GM12865 (cell line): ENCODE results near the gene CAMK2N1.
"Not testable (repeated sequence)": the region's sequence is repeated elsewhere in the genome, so short reads cannot be mapped to it uniquely, and the experiment has no call there.

Experiments used
- DNase-seq: peaks from one replicate; pipeline ENCODE4 v3.0.0; 2010; ENCODE audit warnings: low read depth
- H3K4me3 ChIP-seq: 2 replicates; pipeline ENCODE4 v1.5.1; 2011; ENCODE audit warnings: mild to moderate bottlenecking, low read depth, low read length, control low read depth
- CTCF ChIP-seq: IDR thresholded peaks from 2 replicates; pipeline ENCODE4 v1.5.1; 2011; ENCODE audit warnings: low read length, control low read depth, low read depth, inconsistent platforms; ENCODE audit not compliant: insufficient read depth; ENCODE audit errors: missing control alignments

Gene CAMK2N1

DNA sequence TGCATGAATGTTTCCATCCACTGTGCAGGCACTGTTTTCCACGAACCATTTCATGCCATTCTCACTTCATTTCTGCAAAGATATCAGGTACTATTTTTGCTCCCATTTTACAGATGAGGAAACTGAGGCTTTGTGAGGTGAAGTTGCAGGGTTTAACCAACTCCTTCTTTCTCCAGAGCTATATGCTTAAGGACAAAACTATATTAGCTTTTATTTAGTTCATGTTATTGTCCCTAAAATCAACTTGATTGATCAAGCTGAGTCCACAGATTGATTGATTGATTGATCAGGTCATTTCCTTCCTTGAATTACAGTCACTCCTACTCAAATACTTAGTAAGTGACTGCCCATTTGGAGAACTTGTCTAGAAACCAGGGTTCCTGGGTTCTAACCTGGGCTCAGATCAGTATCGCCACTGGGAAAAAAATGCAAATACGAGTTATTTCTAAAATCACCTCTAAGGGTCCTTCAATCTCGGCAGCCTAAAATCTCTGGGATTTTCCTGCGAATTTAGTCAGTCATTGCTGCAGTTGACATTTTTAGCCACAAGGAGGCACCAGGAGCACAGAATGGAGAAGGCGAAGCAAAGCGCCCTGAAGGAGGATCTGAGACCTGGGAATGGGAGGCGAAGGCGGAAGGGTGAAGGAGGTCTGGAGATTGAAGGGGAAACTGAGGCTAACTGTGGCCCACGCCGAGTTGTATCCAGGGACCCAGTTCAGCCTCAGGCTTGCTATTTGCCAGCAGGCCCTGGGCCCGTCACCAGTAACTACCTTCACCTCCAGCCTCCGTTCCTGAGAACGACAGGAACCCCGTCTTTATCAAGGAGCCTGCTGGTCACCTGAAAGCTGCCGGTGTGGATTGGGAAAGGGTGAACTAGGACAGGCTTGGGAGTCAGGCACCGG lies 36.2 kb upstream of the CAMK2N1 start:
- peak; percentile 61 for DNase-seq
- TF ChIP-seq CTCF = peak; percentile 84
- no peak overlapping the region for H3K4me3 ChIP-seq

DNA sequence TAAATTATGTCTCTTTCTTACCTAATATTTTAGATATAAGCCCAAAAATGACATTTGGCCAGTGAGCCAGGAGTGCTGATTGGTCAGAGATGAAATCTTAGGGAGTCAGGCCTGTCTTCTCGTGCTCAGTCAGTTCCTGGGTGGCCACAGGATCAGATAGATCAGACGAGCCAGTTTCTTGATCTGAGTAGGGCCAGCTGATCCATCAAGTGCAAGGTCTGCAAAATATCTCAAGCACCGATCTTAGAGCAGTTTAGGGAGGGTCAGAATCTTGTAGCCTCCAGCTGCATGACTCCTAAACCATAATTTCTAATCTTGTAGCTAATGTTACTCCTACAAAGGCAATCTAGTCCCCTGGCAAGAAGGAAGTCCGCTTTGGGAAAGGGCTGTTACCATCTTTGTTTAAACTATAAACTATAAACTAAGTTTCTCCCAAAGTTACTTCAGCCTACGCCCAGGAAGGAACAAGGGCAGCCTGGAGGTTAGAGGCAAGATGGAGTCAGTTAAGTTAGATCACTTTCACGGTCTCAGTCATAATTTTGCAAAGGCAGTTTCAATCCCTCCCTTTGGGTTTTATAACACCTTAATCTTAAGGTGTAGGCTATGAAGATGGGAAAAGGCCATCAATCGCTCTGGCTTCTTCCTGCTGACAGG lies 33.7 kb upstream of the CAMK2N1 start:
- H3K4me3 ChIP-seq, DNase-seq: not testable (repeated sequence)

GRCh38 chr1:20511518-20512428 lies 25.8 kb upstream of the CAMK2N1 start:
- DNase-seq = peak; percentile 8
- TF ChIP-seq CTCF = no peak
- no peak overlapping the region for H3K4me3 ChIP-seq

GRCh38 chr1:20508411-20508771 lies 22.4 kb upstream of the CAMK2N1 start:
- DNase-seq = no peak
- H3K4me3 ChIP-seq = peak overlapping the region; percentile 84

GRCh38 chr1:20507564-20508410 lies 21.8 kb upstream of the CAMK2N1 start, which contains the start of gene MUL1:
MUL1 (minus strand) TSS chr1:20508151; CDS start chr1:20508024, 127 bp downstream.
- H3K4me3 ChIP-seq = peak within 1 kb of the TSS; percentile 84
- TF ChIP-seq CTCF = no peak
- DNase-seq = peak; percentile 93

More at GRCh38 chr1:20508411-20508771, 22.4 kb upstream of the CAMK2N1 start:
- TF ChIP-seq CTCF = no peak

DNA sequence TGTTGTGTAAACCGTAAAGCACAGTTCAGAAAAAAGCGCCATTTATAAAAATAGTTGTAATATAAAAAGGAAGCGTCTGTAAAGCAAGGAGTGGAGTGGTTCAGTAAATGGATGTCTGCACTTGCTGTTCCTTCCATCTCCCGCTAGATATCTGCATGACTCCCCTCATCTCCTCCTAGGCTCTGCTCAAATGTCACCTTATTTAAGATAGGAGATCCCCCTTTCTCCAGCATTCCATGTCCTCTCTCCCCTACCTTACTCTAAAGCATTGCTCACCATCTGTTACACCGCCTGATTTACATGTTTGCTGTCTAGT lies 21.2 kb upstream of the CAMK2N1 start:
- no peak for TF ChIP-seq CTCF
- H3K4me3 ChIP-seq = peak overlapping the region; percentile 84
- no peak for DNase-seq
